H7 (cell line): ENCODE measurements around the gene NUDT21. TPM values are rescaled to one million over a fixed set of nuclear protein-coding genes. Genes with fewer than 3 reads are reported as not detected.
"Not testable (repeated sequence)": the region's sequence is repeated elsewhere in the genome, so short reads cannot be mapped to it uniquely, and the experiment has no call there.

Experiments
- DNase-seq: peaks from one replicate; pipeline ENCODE4 v3.0.0; 2012
- H3K27me3 ChIP-seq: 2 replicates; pipeline ENCODE4 v1.6.0; 2011; ENCODE audit warnings: mild to moderate bottlenecking, low read length; ENCODE audit not compliant: control insufficient read depth, insufficient read depth
- H3K36me3 ChIP-seq: replicated peaks from 2 replicates; pipeline ENCODE4 v1.5.1; 2011; ENCODE audit warnings: low read length; ENCODE audit not compliant: control insufficient read depth, insufficient read depth
- H3K4me3 ChIP-seq: 2 replicates; pipeline ENCODE4 v1.5.1; 2011; ENCODE audit warnings: low read depth, mild to moderate bottlenecking, control low read depth, low read length, moderate library complexity; ENCODE audit not compliant: insufficient read depth
- total RNA-seq: library from RNA; depleted of rRNA; stranded (reverse); fragments of >200 nt; shearing (Covaris generic); gene quantifications from 2 replicates; pipeline ENCODE4 v1.2.3, GENCODE V29; 2014; rRNA removed

NUDT21 gene
- 158 and 160 TPM in 2 replicates for total RNA-seq

- peaks cover 13% of the 10 kb centered on the region for H3K36me3 ChIP-seq
- no peaks in the 10 kb centered on the region for H3K27me3 ChIP-seq
Observed at GRCh38 chr16:56450986-56451752, at the start of gene NUDT21, which contains the start of gene OGFOD1. Gene NUDT21, minus strand, starts transcription at chr16:56451332. Its CDS starts 130 bp downstream, at chr16:56451202. Gene OGFOD1, plus strand, starts transcription at chr16:56451554. Its CDS starts 59 bp downstream, at chr16:56451613.

GRCh38 chr16:56493815-56494214, 42.7 kb upstream of the NUDT21 start:
- Histone ChIP-seq H3K4me3 (no peak overlapping the region), H3K36me3 (no peaks in the 10 kb centered on the region), H3K27me3 (no peaks in the 10 kb centered on the region)
- no peak for DNase-seq

More at GRCh38 chr16:56450986-56451752, at the start of gene NUDT21, which contains the start of gene OGFOD1:
- DNase-seq, result peak; percentile 97
- peak within 1 kb of the TSS; percentile 98 for H3K4me3 ChIP-seq

- Histone ChIP-seq H3K4me3 (no peak overlapping the region), H3K36me3 (no peaks in the 10 kb centered on the region), H3K27me3 (no peaks in the 10 kb centered on the region)
- no peak for DNase-seq
Observed at GRCh38 chr16:56493126-56493525, 42.0 kb upstream of the NUDT21 start.

GRCh38 chr16:56491657-56492261, 40.6 kb upstream of the NUDT21 start:
- Histone ChIP-seq H3K4me3 (no peak overlapping the region), H3K27me3 (no peaks in the 10 kb centered on the region), H3K36me3 (no peaks in the 10 kb centered on the region)
- no peak for DNase-seq

GRCh38 chr16:56488868-56489267, 37.7 kb upstream of the NUDT21 start:
- not testable (repeated sequence) for H3K4me3 ChIP-seq, DNase-seq, H3K27me3 ChIP-seq, H3K36me3 ChIP-seq

- Histone ChIP-seq H3K27me3 (no peaks in the 10 kb centered on the region), H3K36me3 (no peaks in the 10 kb centered on the region), H3K4me3 (no peak overlapping the region)
- DNase-seq, result no peak
Observed at GRCh38 chr16:56488035-56488434, 36.9 kb upstream of the NUDT21 start.

GRCh38 chr16:56483394-56483793, 32.3 kb upstream of the NUDT21 start:
- no peak for DNase-seq
- Histone ChIP-seq H3K27me3 (no peaks in the 10 kb centered on the region), H3K36me3 (peaks cover 1% of the 10 kb centered on the region), H3K4me3 (no peak overlapping the region)

- DNase-seq, result no peak
- Histone ChIP-seq H3K27me3 (no peaks in the 10 kb centered on the region), H3K36me3 (peaks cover 4% of the 10 kb centered on the region)
Observed at GRCh38 chr16:56482683-56483236, 31.6 kb upstream of the NUDT21 start.

GRCh38 chr16:56481468-56482122, 30.5 kb upstream of the NUDT21 start:
- H3K4me3 ChIP-seq, result no peak overlapping the region
- H3K36me3 ChIP-seq, result peaks cover 8% of the 10 kb centered on the region
- DNase-seq, result no peak
- H3K27me3 ChIP-seq, result no peaks in the 10 kb centered on the region

More at GRCh38 chr16:56482683-56483236, 31.6 kb upstream of the NUDT21 start:
- no peak overlapping the region for H3K4me3 ChIP-seq

GRCh38 chr16:56480776-56481467, 29.8 kb upstream of the NUDT21 start:
- no peak for DNase-seq
- no peak overlapping the region for H3K4me3 ChIP-seq
- peaks cover 11% of the 10 kb centered on the region for H3K36me3 ChIP-seq
- H3K27me3 ChIP-seq, result no peaks in the 10 kb centered on the region

GRCh38 chr16:56479469-56479868, 28.3 kb upstream of the NUDT21 start:
- peaks cover 17% of the 10 kb centered on the region for H3K36me3 ChIP-seq

GRCh38 chr16:56478281-56479049, 27.3 kb upstream of the NUDT21 start:
- DNase-seq, result no peak
- Histone ChIP-seq H3K36me3 (peaks cover 17% of the 10 kb centered on the region), H3K4me3 (no peak overlapping the region), H3K27me3 (no peaks in the 10 kb centered on the region)

More at GRCh38 chr16:56479469-56479868, 28.3 kb upstream of the NUDT21 start:
- H3K4me3 ChIP-seq, result no peak overlapping the region
- no peaks in the 10 kb centered on the region for H3K27me3 ChIP-seq
- DNase-seq, result no peak

GRCh38 chr16:56477096-56477878, 26.2 kb upstream of the NUDT21 start:
- DNase-seq, result no peak
- H3K36me3 ChIP-seq, result peaks cover 17% of the 10 kb centered on the region
- H3K27me3 ChIP-seq, result no peaks in the 10 kb centered on the region
- no peak overlapping the region for H3K4me3 ChIP-seq
